A673 (cell line): ENCODE data around the gene MSI2.

ENCODE experiments used
- EZH2 ChIP-seq: fragments of 200-600 bp; sonication (generic); IDR thresholded peaks from 2 replicates; pipeline ENCODE4 v1.6.1; 2017; ENCODE audit warnings: borderline replicate concordance, low read depth, mild to moderate bottlenecking, mixed read lengths, antibody characterized with exemption, low read length; ENCODE audit not compliant: poor library complexity, severe bottlenecking
- TF ChIP-seq, protein P1 (sequence below): fragments of 300-800, 200-600 bp; sonication (generic); conservative IDR thresholded peaks from 2 replicates; pipeline ENCODE4 v1.5.1; 2017; ENCODE audit warnings: low read depth, mild to moderate bottlenecking, antibody characterized with exemption, low read length, moderate library complexity, mixed read lengths

DNA sequence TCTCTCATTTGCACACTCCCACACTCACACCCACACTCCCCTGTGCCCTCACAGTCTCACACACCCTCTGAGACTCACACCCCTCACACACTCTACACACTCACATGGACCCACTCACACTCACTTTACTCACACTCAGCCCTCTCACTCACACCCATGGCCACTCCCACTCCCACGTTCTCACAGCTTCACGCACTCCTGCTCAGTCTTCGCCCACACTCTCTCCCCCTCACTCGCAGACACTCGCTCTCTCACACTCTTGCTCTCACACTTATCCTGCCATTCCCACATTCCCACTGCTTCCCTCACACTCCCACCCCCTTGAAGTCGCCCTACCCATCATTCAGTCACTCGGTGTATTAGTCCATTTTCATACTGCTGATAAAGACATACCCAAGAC lies 440.9 kb downstream of the MSI2 start:
- TF ChIP-seq, protein P1, sequence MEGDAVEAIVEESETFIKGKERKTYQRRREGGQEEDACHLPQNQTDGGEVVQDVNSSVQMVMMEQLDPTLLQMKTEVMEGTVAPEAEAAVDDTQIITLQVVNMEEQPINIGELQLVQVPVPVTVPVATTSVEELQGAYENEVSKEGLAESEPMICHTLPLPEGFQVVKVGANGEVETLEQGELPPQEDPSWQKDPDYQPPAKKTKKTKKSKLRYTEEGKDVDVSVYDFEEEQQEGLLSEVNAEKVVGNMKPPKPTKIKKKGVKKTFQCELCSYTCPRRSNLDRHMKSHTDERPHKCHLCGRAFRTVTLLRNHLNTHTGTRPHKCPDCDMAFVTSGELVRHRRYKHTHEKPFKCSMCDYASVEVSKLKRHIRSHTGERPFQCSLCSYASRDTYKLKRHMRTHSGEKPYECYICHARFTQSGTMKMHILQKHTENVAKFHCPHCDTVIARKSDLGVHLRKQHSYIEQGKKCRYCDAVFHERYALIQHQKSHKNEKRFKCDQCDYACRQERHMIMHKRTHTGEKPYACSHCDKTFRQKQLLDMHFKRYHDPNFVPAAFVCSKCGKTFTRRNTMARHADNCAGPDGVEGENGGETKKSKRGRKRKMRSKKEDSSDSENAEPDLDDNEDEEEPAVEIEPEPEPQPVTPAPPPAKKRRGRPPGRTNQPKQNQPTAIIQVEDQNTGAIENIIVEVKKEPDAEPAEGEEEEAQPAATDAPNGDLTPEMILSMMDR: no peak
- no peak for TF ChIP-seq EZH2
